Neural progenitor cell (in vitro differentiated cells): ENCODE measurements around the gene PCDH9. TPM values are rescaled to one million over a fixed set of nuclear protein-coding genes. Genes with fewer than 3 reads are reported as not detected.

Experiments
- DNase-seq: peaks from one replicate; pipeline ENCODE4 v3.0.0-alpha.2; 2016; ENCODE audit warnings: low spot score
- H2AFZ ChIP-seq: fragments of 200-600 bp; sonication (generic); replicated peaks from 2 replicates; pipeline ENCODE4 v1.6.1; 2016; ENCODE audit warnings: antibody characterized with exemption
- H3F3A ChIP-seq: fragments of 200-600 bp; sonication (generic); 2 replicates; pipeline ENCODE4 v1.6.1; 2016; ENCODE audit warnings: antibody characterized with exemption, low read depth
- H3K27ac ChIP-seq: fragments of 200-600 bp; sonication (generic); 2 replicates; pipeline ENCODE4 v1.5.1; 2016; ENCODE audit warnings: mild to moderate bottlenecking
- H3K27me3 ChIP-seq: fragments of 200-600 bp; sonication (generic); 2 replicates; pipeline ENCODE4 v1.6.1; 2016; ENCODE audit warnings: mild to moderate bottlenecking, moderate library complexity
- H3K36me3 ChIP-seq: fragments of 200-600 bp; sonication (generic); 2 replicates; pipeline ENCODE4 v1.5.1; 2016
- H3K4me1 ChIP-seq: fragments of 200-600 bp; sonication (generic); 2 replicates; pipeline ENCODE4 v1.6.1; 2016; ENCODE audit warnings: mixed run types
- H3K4me2 ChIP-seq: fragments of 200-600 bp; sonication (generic); 2 replicates; pipeline ENCODE4 v1.6.1; 2016
- H3K4me3 ChIP-seq: fragments of 200-600 bp; sonication (generic); 2 replicates; pipeline ENCODE4 v1.5.1; 2016
- H3K79me2 ChIP-seq: fragments of 200-600 bp; sonication (generic); 2 replicates; pipeline ENCODE4 v1.6.1; 2016; ENCODE audit warnings: low read depth
- H3K9ac ChIP-seq: fragments of 200-600 bp; sonication (generic); 2 replicates; pipeline ENCODE4 v1.6.1; 2016
- H3K9me3 ChIP-seq: fragments of 200-600 bp; sonication (generic); 2 replicates; pipeline ENCODE4 v1.5.1; 2016; ENCODE audit warnings: low read depth
- H4K20me1 ChIP-seq: fragments of 200-600 bp; sonication (generic); 2 replicates; pipeline ENCODE4 v1.6.1; 2016; ENCODE audit warnings: low read depth
- H3K27ac Mint-ChIP-seq: 3 replicates; pipeline ENCODE4 v1.8.0; 2021; ENCODE audit warnings: mixed read lengths
- H3K27me3 Mint-ChIP-seq: 2 replicates; pipeline ENCODE4 v1.8.0; 2022; ENCODE audit warnings: low read depth, mild to moderate bottlenecking, inconsistent platforms, moderate library complexity, mixed read lengths; ENCODE audit not compliant: insufficient read depth
- H3K36me3 Mint-ChIP-seq: 3 replicates; pipeline ENCODE4 v1.8.0; 2021; ENCODE audit warnings: mixed read lengths
- H3K4me1 Mint-ChIP-seq: 3 replicates; pipeline ENCODE4 v1.8.0; 2021; ENCODE audit warnings: mixed read lengths
- H3K4me3 Mint-ChIP-seq: 3 replicates; pipeline ENCODE4 v1.8.0; 2021; ENCODE audit warnings: mild to moderate bottlenecking, moderate library complexity, mixed read lengths
- H3K9me3 Mint-ChIP-seq: 3 replicates; pipeline ENCODE4 v1.8.0; 2020; ENCODE audit warnings: mixed read lengths
- EZH2 ChIP-seq: fragments of 200-600 bp; sonication (generic); IDR thresholded peaks from 2 replicates; pipeline ENCODE4 v1.6.1; 2017; ENCODE audit warnings: antibody characterized with exemption, mild to moderate bottlenecking, moderate library complexity
- EZH2phosphoT487 ChIP-seq: fragments of 200-600 bp; sonication (generic); IDR thresholded peaks from 2 replicates; pipeline ENCODE4 v1.6.1; 2017; ENCODE audit warnings: antibody characterized with exemption
- total RNA-seq: library from RNA; depleted of rRNA; stranded (reverse); fragments of >200 nt; gene quantifications from 2 replicates; pipeline ENCODE4 v1.2.3, GENCODE V29; 2015; ENCODE audit warnings: low replicate concordance
- TF ChIP-seq, protein P1 (sequence below): fragments of 200-600 bp; sonication (generic); IDR thresholded peaks from 2 replicates; pipeline ENCODE4 v1.5.1; 2017; ENCODE audit warnings: antibody characterized with exemption, mild to moderate bottlenecking

The PCDH9 gene
- total RNA-seq, 1 donor from 2014 or later: 0.24 TPM

DNA sequence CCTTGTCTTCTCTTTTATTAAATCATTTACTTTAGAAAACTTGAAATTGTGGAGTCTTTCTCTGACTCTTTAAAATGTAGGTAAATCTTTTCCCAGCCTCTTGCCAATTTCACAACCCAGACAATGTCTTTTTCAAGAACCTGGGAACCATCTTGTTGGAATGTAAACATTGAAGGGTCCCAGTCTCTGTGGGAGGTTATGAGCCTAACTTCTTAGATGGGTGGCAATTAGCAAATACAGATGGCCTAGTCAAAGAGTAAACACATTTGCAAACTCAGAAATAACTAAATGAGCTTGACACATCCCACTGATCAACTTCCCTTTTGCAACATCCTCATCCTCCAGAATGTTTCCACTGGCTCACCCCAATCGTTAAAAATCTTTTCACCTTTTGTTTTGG, 721.0 kb downstream of the PCDH9 start:
- Mint-ChIP-seq H3K4me3 (no peak overlapping the region), H3K27ac (no peak overlapping the region), H3K4me1 (peaks cover 12% of the 10 kb centered on the region), H3K9me3 (peaks cover 2% of the 10 kb centered on the region), H3K27me3 (no peaks in the 10 kb centered on the region), H3K36me3 (no peaks in the 10 kb centered on the region)
- Histone ChIP-seq H3K27ac (no peak overlapping the region), H3K79me2 (no peaks in the 10 kb centered on the region), H3K4me2 (no peak overlapping the region), H2AFZ (peak overlapping the region; percentile 2), H4K20me1 (no peaks in the 10 kb centered on the region), H3F3A (no peaks in the 10 kb centered on the region), H3K4me1 (peaks cover 3% of the 10 kb centered on the region), H3K9ac (no peak overlapping the region), H3K4me3 (no peak overlapping the region), H3K27me3 (no peaks in the 10 kb centered on the region), H3K36me3 (no peaks in the 10 kb centered on the region), H3K9me3 (no peaks in the 10 kb centered on the region)
- no peak for DNase-seq
- TF ChIP-seq, protein P1, sequence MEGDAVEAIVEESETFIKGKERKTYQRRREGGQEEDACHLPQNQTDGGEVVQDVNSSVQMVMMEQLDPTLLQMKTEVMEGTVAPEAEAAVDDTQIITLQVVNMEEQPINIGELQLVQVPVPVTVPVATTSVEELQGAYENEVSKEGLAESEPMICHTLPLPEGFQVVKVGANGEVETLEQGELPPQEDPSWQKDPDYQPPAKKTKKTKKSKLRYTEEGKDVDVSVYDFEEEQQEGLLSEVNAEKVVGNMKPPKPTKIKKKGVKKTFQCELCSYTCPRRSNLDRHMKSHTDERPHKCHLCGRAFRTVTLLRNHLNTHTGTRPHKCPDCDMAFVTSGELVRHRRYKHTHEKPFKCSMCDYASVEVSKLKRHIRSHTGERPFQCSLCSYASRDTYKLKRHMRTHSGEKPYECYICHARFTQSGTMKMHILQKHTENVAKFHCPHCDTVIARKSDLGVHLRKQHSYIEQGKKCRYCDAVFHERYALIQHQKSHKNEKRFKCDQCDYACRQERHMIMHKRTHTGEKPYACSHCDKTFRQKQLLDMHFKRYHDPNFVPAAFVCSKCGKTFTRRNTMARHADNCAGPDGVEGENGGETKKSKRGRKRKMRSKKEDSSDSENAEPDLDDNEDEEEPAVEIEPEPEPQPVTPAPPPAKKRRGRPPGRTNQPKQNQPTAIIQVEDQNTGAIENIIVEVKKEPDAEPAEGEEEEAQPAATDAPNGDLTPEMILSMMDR: no peak
- TF ChIP-seq EZH2phosphoT487 (no peak), EZH2 (no peak)

DNA sequence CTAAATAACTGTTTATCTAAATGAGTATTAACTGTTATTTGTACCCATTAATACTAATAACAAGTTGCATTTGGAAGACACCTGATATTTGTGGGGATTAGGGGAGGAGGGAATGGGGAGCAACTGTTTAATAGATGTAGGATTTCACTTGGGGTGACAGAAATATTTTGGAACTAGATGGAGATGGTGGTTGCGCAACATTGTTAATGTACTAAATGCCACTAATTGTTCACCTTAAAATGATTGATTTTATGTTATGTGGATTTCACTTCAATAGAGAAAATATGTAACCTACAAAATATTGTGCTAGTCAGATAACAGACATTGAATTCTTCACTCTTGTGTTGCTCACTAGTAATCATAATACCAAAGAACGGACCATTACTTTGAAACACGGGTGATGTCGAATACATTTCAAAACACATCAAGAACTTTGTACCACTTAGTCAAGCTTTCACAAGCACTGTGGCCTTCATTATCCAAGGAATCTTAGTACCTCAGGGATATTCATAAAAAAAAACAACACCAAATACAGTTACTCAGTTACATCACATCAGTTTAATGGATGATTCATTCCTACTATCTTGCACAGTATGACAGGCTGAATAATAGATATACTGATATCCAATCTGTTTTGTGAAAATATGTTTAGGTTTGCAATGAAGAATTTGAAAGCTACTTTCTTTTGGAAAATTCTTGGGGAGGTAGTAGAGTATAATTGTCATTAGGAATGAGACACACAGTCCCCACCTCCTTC, 721.8 kb downstream of the PCDH9 start:
- no peak overlapping the region for H3K9ac ChIP-seq
- H3K4me1 ChIP-seq: peaks cover 12% of the 10 kb centered on the region
- no peaks in the 10 kb centered on the region for H3K36me3 ChIP-seq
- H3K27ac ChIP-seq: no peak overlapping the region
- H3K9me3 ChIP-seq: no peaks in the 10 kb centered on the region
- Mint-ChIP-seq H3K27me3 (no peaks in the 10 kb centered on the region), H3K36me3 (no peaks in the 10 kb centered on the region), H3K9me3 (peaks cover 2% of the 10 kb centered on the region), H3K4me3 (no peak overlapping the region), H3K4me1 (peaks cover 6% of the 10 kb centered on the region), H3K27ac (no peak overlapping the region)
- H3K4me3 ChIP-seq: no peak overlapping the region
- no peaks in the 10 kb centered on the region for H3K27me3 ChIP-seq
- no peaks in the 10 kb centered on the region for H4K20me1 ChIP-seq
- no peak for TF ChIP-seq EZH2phosphoT487
- TF ChIP-seq, protein P1: no peak
- no peak for TF ChIP-seq EZH2
- no peaks in the 10 kb centered on the region for H3K79me2 ChIP-seq
- H3F3A ChIP-seq: no peaks in the 10 kb centered on the region
- no peak overlapping the region for H3K4me2 ChIP-seq
- DNase-seq: no peak
- no peak overlapping the region for H2AFZ ChIP-seq

GRCh38 chr13:66506979-66507378, 723.2 kb downstream of the PCDH9 start:
- Histone ChIP-seq H3K27me3 (no peaks in the 10 kb centered on the region), H3K27ac (no peak overlapping the region), H3K36me3 (no peaks in the 10 kb centered on the region), H3K4me3 (no peak overlapping the region), H2AFZ (no peak overlapping the region), H3F3A (no peaks in the 10 kb centered on the region), H3K9me3 (no peaks in the 10 kb centered on the region), H3K79me2 (no peaks in the 10 kb centered on the region), H3K4me2 (no peak overlapping the region), H3K4me1 (peaks cover 18% of the 10 kb centered on the region), H4K20me1 (no peaks in the 10 kb centered on the region), H3K9ac (no peak overlapping the region)
- Mint-ChIP-seq H3K27me3 (no peaks in the 10 kb centered on the region), H3K4me1 (peaks cover 4% of the 10 kb centered on the region), H3K4me3 (no peak overlapping the region), H3K36me3 (no peaks in the 10 kb centered on the region), H3K9me3 (peaks cover 2% of the 10 kb centered on the region), H3K27ac (no peak overlapping the region)
- no peak for DNase-seq
- TF ChIP-seq, protein P1: no peak
- TF ChIP-seq EZH2 (no peak), EZH2phosphoT487 (no peak)
